CD4-positive, alpha-beta T cell treated with Interleukin-1 beta for 1 hour (primary cell): ENCODE measurements around the gene C19orf53.
"Not testable (repeated sequence)": the region's sequence is repeated elsewhere in the genome, so short reads cannot be mapped to it uniquely, and the experiment has no call there.

Experiments
- DNase-seq, 2 donors: peaks; one replicate each; pipeline ENCODE4 v3.0.0-alpha.2; 2020 to 2022

C19orf53 gene

GRCh38 chr19:13764101-13764807 lies 10.0 kb upstream of the C19orf53 start, which contains the start of gene MRI1:
TSS of gene MRI1 (plus strand) at chr19:13764522. CDS start at chr19:13764589, 67 bp downstream.
- DNase-seq = peak; percentile 68 to 71

GRCh38 chr19:13764821-13765394 lies 9.3 kb upstream of the C19orf53 start:
- peak; percentile 23 to 34 for DNase-seq

GRCh38 chr19:13765395-13766094 lies 8.7 kb upstream of the C19orf53 start:
- no peak for DNase-seq

GRCh38 chr19:13766095-13766481 lies 8.2 kb upstream of the C19orf53 start:
- DNase-seq = no peak

- DNase-seq = no peak
Measured at GRCh38 chr19:13768510-13768909, 5.7 kb upstream of the C19orf53 start.

GRCh38 chr19:13770013-13770635 lies 4.1 kb upstream of the C19orf53 start:
- no peak for DNase-seq

DNA sequence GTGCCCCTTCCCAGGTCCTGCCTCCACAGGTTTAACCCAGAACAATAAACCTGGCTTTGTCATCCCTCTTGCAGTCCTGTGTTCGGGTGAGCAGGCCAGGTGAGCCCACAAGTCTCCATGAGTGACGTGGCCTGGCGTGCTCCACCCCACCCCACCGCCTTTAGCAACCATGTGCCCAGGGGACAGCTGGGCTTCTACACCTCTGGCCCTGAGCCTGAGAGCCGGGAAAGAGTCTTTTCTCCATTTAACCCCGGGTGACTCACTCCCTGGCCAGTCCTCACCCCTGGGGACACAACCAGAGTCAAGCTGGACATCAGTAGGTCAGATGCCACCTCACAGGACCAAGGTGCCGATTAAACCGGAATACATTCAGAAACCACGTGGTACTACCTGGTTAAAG lies 4.1 kb downstream of the C19orf53 start:
- no peak for DNase-seq

DNA sequence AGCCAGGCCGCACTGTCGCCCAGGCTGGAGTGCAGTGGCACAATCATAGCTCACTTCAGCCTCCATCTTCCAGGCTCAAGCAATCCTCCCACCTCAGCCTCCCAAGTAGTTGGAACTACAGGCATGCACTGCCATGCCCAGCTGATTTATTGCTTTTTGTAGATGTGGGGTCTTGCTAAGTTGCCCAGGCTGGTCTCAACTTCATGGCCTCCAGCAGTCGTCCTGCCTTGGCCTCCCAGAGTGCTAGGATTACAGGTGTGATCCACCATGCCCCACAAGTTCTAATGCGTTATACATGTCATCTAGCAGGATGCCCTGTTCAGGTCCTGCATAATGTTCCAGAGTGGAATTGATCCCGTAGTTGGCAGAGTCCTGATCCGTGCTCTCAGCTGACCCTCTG lies 4.6 kb downstream of the C19orf53 start:
- DNase-seq = no peak

DNA sequence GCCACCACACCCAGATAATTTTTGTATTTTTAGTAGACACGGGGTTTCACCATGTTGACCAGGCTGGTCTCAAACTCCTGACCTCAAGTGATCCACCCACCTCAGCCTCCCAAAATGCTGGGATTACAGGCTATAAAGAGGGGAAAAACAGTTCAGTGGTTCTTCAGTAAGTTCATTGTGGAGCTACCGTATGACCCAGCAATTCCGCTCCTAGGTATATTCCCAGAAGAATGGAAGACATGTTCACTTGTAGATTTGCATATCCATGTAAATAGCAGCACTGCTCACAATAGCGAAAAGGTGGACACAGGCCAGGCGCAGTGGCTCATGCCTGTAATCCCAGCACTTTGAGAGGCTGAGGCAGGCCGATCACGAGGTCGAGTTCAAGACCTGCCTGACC lies 5.5 kb downstream of the C19orf53 start:
- not testable (repeated sequence) for DNase-seq

- no peak for DNase-seq
Measured at GRCh38 chr19:13781547-13781946, 7.3 kb downstream of the C19orf53 start.

- no peak for DNase-seq
Measured at GRCh38 chr19:13782537-13782936, 8.3 kb downstream of the C19orf53 start.

GRCh38 chr19:13783565-13784500 lies 9.6 kb downstream of the C19orf53 start:
- DNase-seq = no peak

DNA sequence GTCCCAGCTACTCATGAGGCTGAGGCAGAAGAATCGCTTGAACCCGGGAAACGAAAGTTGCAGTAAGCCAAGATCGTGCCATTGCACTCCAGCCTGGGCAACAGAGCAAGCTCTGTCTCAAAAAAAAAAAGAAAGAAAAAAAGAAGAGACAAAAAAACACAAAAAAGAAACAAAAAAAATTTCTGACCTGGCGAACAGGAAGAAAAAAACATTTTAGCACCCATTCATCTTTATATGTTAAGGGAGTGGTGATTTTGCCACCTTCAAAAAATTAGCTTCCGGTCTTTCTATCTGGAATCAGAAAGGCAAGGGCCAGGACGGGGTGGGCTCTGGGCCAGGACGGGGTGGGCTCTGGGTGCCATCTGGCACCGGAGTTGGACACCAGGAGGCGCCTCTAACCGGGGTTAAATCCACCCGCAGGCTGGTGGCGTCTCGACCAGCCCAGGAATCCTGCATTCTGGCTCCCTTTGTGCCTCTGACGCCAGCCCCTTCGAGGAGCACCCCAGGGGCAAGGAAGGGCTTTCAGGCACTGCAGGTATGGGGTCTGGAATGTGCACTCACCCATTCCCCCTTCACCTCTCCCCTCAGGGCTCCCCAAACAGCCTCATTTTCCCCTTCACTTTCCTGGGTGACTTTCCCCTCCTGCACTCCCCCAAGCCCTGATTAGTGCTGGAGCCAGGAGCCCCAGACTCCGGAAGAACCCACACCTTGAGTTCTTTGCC lies 10.6 kb downstream of the C19orf53 start:
- peak; percentile 74 to 76 for DNase-seq

- peak; percentile 55 to 60 for DNase-seq
Measured at GRCh38 chr19:13788991-13789390, 14.7 kb downstream of the C19orf53 start.

DNA sequence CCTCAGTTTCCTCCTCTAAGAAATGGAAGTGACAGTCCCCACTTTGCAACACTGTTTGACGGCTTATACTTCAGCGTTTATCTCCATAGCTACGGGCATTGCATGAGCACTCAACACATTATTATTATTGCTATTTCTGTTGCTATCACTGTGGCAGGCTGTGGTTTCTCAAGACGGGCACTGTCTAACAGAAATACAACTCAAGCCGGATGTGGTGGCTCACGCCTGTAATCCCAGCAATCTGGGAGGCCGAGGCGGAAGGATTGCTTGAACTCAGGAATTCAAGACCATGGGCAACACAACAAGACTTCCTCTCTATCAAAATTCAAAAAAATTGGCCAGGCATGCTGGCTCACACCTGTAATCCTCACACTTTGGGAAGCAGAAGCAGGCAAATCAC lies 16.1 kb downstream of the C19orf53 start:
- peak; percentile 67 to 72 for DNase-seq

GRCh38 chr19:13793317-13793716 lies 19.1 kb downstream of the C19orf53 start:
- DNase-seq = not testable (repeated sequence)

- DNase-seq = no peak
Measured at GRCh38 chr19:13794398-13794756, 20.1 kb downstream of the C19orf53 start.

GRCh38 chr19:13794757-13795589 lies 20.7 kb downstream of the C19orf53 start, which contains the start of gene ZSWIM4:
TSS of gene ZSWIM4 (plus strand) at chr19:13795443. CDS start at chr19:13795649, 206 bp downstream.
- DNase-seq = peak; percentile 97

- peak in 1 of 2 donors; percentile 15 for DNase-seq
Measured at GRCh38 chr19:13795595-13796300, 21.5 kb downstream of the C19orf53 start.
